GM12892 (cell line): ENCODE measurements around the gene MT4.
"Not testable (repeated sequence)": the region's sequence is repeated elsewhere in the genome, so short reads cannot be mapped to it uniquely, and the experiment has no call there.

Experiments
- DNase-seq: peaks from one replicate; pipeline ENCODE4 v3.0.0; 2011; ENCODE audit not compliant: insufficient read length
- FAIRE-seq: peaks from 2 replicates; lab custom pipeline; 2011; peaks lifted over from hg19 to GRCh38; lab: Jason Lieb, UNC
- POLR2A ChIP-seq: IDR thresholded peaks from 2 replicates; pipeline ENCODE4 v1.6.1; 2011; ENCODE audit warnings: low read depth, low read length, control low read depth
- POLR2AphosphoS5 ChIP-seq: IDR thresholded peaks from 2 replicates; pipeline ENCODE4 v1.6.1; 2011; ENCODE audit warnings: low read depth, low read length, control low read depth
- TAF1 ChIP-seq: IDR thresholded peaks from 2 replicates; pipeline ENCODE4 v1.6.1; 2011; ENCODE audit warnings: low read depth, mild to moderate bottlenecking, control low read depth, low read length, borderline replicate concordance

MT4 gene

GRCh38 chr16:56569971-56570370 lies 5.1 kb downstream of the MT4 start:
- no peak for TF ChIP-seq POLR2AphosphoS5
- TF ChIP-seq POLR2A = no peak
- TF ChIP-seq TAF1 = no peak
- DNase-seq = no peak
- no peak for FAIRE-seq

GRCh38 chr16:56571525-56571924 lies 6.7 kb downstream of the MT4 start:
- no peak for FAIRE-seq
- TF ChIP-seq POLR2A (no peak), POLR2AphosphoS5 (no peak), TAF1 (no peak)

GRCh38 chr16:56574625-56575024 lies 9.8 kb downstream of the MT4 start:
- no peak for TF ChIP-seq POLR2A
- FAIRE-seq = no peak
- no peak for DNase-seq

More at GRCh38 chr16:56571525-56571924, 6.7 kb downstream of the MT4 start:
- no peak for DNase-seq

- peak; percentile 77 for FAIRE-seq
- DNase-seq = peak; percentile 46
- no peak for TF ChIP-seq TAF1
- no peak for TF ChIP-seq POLR2AphosphoS5
- TF ChIP-seq POLR2A = no peak
Measured at GRCh38 chr16:56576585-56577299, 11.9 kb downstream of the MT4 start.

GRCh38 chr16:56577300-56577625 lies 12.4 kb downstream of the MT4 start:
- no peak for TF ChIP-seq TAF1
- TF ChIP-seq POLR2AphosphoS5 = no peak
- DNase-seq (no peak), FAIRE-seq (no peak)

- DNase-seq = no peak
- TF ChIP-seq TAF1 = no peak
- TF ChIP-seq POLR2A = no peak
- TF ChIP-seq POLR2AphosphoS5 = no peak
- FAIRE-seq = no peak
Measured at GRCh38 chr16:56580391-56581048, 15.6 kb downstream of the MT4 start.

- FAIRE-seq, DNase-seq: not testable (repeated sequence)
Measured at GRCh38 chr16:56582911-56583310, 18.0 kb downstream of the MT4 start.

GRCh38 chr16:56583351-56584168 lies 18.7 kb downstream of the MT4 start:
- DNase-seq (no peak), FAIRE-seq (no peak)
- TF ChIP-seq POLR2AphosphoS5 (no peak), TAF1 (no peak), POLR2A (no peak)

- no peak for FAIRE-seq
- TF ChIP-seq POLR2A = no peak
- no peak for TF ChIP-seq POLR2AphosphoS5
- TF ChIP-seq TAF1 = no peak
- no peak for DNase-seq
Measured at GRCh38 chr16:56584276-56584675, 19.4 kb downstream of the MT4 start.

GRCh38 chr16:56588781-56589140 lies 23.9 kb downstream of the MT4 start:
- TF ChIP-seq POLR2AphosphoS5 (no peak), TAF1 (no peak), POLR2A (no peak)
- FAIRE-seq (no peak), DNase-seq (no peak)

GRCh38 chr16:56589141-56590039 lies 24.5 kb downstream of the MT4 start, which contains the start of gene MT3:
Gene MT3 (plus strand): TSS chr16:56589528. CDS start chr16:56589591, 63 bp downstream.
- DNase-seq (no peak), FAIRE-seq (no peak)
- TF ChIP-seq POLR2AphosphoS5 (no peak), TAF1 (no peak), POLR2A (no peak)
